GM12864 (cell line): ENCODE results near the gene SPTLC1.

Experiments used
- DNase-seq: peaks from one replicate; pipeline ENCODE4 v3.0.0-alpha.2; 2011; ENCODE audit warnings: low read depth
- H3K4me3 ChIP-seq: 2 replicates; pipeline ENCODE4 v1.5.1; 2011; ENCODE audit warnings: mild to moderate bottlenecking, low read depth, low read length, control low read depth
- TF ChIP-seq, protein P1 (sequence below): IDR thresholded peaks from 2 replicates; pipeline ENCODE4 v1.5.1; 2011; ENCODE audit warnings: low read depth, mild to moderate bottlenecking, moderate library complexity, low read length, control low read depth, inconsistent platforms; ENCODE audit errors: missing control alignments

The SPTLC1 gene

GRCh38 chr9:92064711-92065110 lies 50.5 kb downstream of the SPTLC1 start:
- DNase-seq, result no peak
- no peak overlapping the region for H3K4me3 ChIP-seq
- TF ChIP-seq, protein P1, sequence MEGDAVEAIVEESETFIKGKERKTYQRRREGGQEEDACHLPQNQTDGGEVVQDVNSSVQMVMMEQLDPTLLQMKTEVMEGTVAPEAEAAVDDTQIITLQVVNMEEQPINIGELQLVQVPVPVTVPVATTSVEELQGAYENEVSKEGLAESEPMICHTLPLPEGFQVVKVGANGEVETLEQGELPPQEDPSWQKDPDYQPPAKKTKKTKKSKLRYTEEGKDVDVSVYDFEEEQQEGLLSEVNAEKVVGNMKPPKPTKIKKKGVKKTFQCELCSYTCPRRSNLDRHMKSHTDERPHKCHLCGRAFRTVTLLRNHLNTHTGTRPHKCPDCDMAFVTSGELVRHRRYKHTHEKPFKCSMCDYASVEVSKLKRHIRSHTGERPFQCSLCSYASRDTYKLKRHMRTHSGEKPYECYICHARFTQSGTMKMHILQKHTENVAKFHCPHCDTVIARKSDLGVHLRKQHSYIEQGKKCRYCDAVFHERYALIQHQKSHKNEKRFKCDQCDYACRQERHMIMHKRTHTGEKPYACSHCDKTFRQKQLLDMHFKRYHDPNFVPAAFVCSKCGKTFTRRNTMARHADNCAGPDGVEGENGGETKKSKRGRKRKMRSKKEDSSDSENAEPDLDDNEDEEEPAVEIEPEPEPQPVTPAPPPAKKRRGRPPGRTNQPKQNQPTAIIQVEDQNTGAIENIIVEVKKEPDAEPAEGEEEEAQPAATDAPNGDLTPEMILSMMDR, result no peak

DNA sequence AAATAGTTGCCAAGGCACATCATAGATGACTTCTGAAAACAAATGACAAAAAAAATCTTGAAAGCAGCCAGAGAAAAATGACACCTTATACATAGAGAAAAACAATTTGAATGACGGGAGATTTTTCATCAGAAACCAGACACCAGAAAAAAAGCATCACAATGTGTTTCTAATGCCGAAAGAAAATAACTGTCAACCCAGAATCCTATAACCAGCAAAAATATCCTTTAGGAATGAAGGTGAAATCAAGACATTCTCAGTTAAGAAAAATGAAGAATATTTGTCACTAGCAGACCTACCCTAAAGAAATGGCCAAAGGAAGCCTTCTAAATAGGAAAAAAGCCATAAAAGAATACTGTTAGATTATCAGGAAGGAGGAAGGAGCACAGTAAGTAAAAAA lies 54.0 kb downstream of the SPTLC1 start:
- H3K4me3 ChIP-seq, result no peak overlapping the region
- no peak for DNase-seq
- TF ChIP-seq, protein P1, result no peak

DNA sequence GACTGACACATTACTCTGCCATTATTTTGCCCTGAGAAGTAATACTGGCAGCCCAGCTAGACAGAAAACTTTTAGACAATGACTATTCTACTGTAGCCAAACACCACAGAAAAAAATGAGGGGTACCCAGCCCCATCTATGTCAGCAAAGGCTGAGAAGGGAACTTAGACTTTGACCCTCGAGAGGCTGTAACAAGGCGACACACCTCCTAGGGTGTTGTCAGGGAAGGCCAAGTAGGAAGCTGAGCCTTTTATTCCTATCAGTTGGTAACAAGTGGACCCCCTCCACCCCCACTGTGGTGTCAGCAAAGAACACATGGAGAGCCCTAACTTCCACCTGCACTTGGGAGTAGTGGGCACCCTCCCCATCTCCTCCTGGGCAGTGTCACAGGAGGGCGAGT lies 55.6 kb downstream of the SPTLC1 start:
- H3K4me3 ChIP-seq, result no peak overlapping the region
- no peak for DNase-seq
- TF ChIP-seq, protein P1, result no peak

GRCh38 chr9:92058723-92059444 lies 56.3 kb downstream of the SPTLC1 start:
- H3K4me3 ChIP-seq, result no peak overlapping the region
- no peak for DNase-seq
- TF ChIP-seq, protein P1, result no peak

DNA sequence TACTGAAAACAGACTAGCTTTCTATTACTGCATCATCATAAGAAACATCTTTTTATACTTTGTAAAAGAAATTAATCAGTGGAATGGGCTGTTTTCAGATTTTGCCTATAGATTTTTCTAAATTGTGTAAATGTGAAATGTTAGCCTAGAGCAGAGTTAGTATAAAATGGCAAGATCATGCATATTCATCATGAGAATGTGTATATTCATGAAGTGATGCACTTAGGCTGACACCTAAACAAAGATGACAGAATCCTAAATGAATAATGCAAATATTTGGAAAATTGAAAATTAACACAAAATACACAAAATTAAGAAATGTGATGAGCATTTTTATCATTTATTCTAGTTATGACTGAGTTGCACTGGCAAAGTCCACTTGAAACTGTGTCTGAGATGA lies 57.2 kb downstream of the SPTLC1 start:
- H3K4me3 ChIP-seq, result no peak overlapping the region
- TF ChIP-seq, protein P1, result no peak
- DNase-seq, result no peak

GRCh38 chr9:92057226-92057625 lies 58.0 kb downstream of the SPTLC1 start:
- TF ChIP-seq, protein P1, result no peak
- no peak overlapping the region for H3K4me3 ChIP-seq
- no peak for DNase-seq

DNA sequence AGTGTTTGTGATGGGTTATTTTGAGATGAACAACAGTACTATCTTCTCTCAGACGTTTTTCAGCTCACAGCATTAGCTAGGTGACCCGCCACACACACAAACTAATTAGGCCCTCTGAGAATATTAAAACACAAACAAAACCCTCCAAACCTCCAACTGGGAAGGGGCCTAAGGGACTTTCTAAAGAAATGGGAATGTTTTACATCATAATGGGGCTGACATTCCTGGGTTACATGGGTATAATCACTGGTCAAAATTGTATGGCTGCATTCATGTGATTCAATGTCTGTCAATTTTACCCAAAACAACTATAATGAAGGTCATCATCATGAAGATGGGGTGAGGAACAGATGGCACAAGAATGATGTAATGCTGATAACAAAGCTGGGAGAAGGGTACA lies 59.6 kb downstream of the SPTLC1 start:
- DNase-seq, result no peak
- no peak overlapping the region for H3K4me3 ChIP-seq
- TF ChIP-seq, protein P1, result no peak
